ENCODE results near the gene ASPDH. TPM values are rescaled to one million over a fixed set of nuclear protein-coding genes. Genes with fewer than 3 reads are reported as not detected.
A peak's percentile ranks its signal among the peaks of the same experiment; 100 is the strongest.

The ASPDH gene
- total and polyA plus RNA-seq, 2 of the 13 experiments (the other 11 are each of a cell fraction or from before 2014, with no cell fraction given): 2.2 to 3.3 TPM

DNA sequence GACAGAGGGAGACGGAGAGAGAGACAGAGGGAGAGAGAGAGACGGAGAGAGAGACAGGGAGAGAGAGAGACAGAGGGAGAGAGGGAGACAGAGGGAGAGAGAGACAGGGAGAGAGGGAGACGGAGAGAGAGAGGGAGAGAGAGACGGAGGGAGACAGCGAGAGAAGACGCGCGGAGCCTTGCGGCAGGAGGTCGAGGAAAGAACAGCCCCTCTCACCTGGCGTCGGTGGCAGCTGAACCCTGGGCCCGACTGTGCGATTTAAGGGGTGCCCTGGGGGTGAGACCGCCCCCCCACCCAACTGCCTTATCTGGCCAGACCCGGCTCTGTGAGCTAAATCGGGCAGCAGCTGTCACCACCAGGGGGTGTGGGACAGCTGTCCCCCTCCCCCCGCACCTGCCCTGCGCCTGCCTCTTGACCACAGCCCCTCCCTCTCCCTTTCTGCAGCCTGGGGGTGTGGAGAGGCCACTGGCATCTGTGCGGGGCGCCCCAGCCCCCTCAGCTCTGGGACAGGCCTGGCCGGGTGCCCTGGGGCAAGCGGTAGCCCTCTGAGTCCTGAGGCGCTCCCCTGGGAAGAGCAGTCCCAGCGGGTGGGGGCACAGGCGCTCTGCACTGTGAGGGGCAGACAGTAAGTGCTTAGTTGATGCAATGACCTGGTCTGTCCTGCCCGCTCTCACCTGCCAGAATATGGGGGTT lies 13.5 kb downstream of the ASPDH start:
- H3K4me1 ChIP-seq (ENCODE audit: insufficient read depth, low read length): peaks cover 11% of the 10 kb centered on the region
- H3K4me2 ChIP-seq (ENCODE audit: low read depth, low read length): no peak overlapping the region
- in situ Hi-C loops (cut with HindIII; ENCODE audit: extremely low pct_ligation_motif_present, low pct_unique_long_range_greater_than_20kb): no loop called here
- H3K9ac ChIP-seq (ENCODE audit: insufficient read depth, low read depth, low read length): no peak overlapping the region
- DNase-seq (ENCODE audit: low spot score) (no peak), FAIRE-seq (no peak), ATAC-seq (peak; percentile 55)
- CTCF ChIA-PET (ENCODE audit: low intra/inter-chr PET ratio, low total read pairs): no interaction called here
- POLR2A ChIA-PET: no interaction called here
- 36% methylated on average over 12 of the region's 27 CpGs for WGBS (ENCODE audit: low lambda C conversion rate)
- peaks cover 1 to 7% of the 10 kb centered on the region in 2 experiments; a peak in 3 of 5 replicates for H3K27me3 ChIP-seq (ENCODE audit: control insufficient read depth in 1 of 2, insufficient read depth in 2 of 2, low read length in 2 of 2)
- H3K27ac ChIP-seq (ENCODE audit: extremely low read length, insufficient read depth, low read length): no peak overlapping the region
- no peaks in the 10 kb centered on the region for H3K36me3 ChIP-seq (replicated peaks in 1 of 2; ENCODE audit: control insufficient read depth in 1 of 2, insufficient read depth in 2 of 2, low read length in 2 of 2)
- no peak overlapping the region for H3K4me3 ChIP-seq (replicated peaks in 1 of 3; ENCODE audit: insufficient read depth in 1 of 3, low read depth in 2 of 3, low read length in 3 of 3)
- no peak overlapping the region for H2AFZ ChIP-seq (ENCODE audit: low read length)
- no peaks in the 10 kb centered on the region for H4K20me1 ChIP-seq (ENCODE audit: insufficient read depth, low read length)
- no peaks in the 10 kb centered on the region for H3K79me2 ChIP-seq (ENCODE audit: insufficient read depth, low read length)
- H3K9me3 ChIP-seq (ENCODE audit: low read length): no peaks in the 10 kb centered on the region
- intact Hi-C loops (cut with micrococcal nuclease; ENCODE audit: unreplicated experiment): no loop called here
- TF ChIP-seq, protein P1, sequence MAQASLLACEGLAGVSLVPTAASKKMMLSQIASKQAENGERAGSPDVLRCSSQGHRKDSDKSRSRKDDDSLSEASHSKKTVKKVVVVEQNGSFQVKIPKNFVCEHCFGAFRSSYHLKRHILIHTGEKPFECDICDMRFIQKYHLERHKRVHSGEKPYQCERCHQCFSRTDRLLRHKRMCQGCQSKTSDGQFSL (CRISPR knock-in tag; IDR thresholded peaks at IDR 0.05): 0 out of 2 replicates have a peak, but pooled peaks have one; percentile 40
- no peak for TF ChIP-seq ZNF101 (CRISPR knock-in tag; IDR thresholded peaks at IDR 0.05; ENCODE audit: borderline replicate concordance, low read depth)
- TF ChIP-seq, protein P2, sequence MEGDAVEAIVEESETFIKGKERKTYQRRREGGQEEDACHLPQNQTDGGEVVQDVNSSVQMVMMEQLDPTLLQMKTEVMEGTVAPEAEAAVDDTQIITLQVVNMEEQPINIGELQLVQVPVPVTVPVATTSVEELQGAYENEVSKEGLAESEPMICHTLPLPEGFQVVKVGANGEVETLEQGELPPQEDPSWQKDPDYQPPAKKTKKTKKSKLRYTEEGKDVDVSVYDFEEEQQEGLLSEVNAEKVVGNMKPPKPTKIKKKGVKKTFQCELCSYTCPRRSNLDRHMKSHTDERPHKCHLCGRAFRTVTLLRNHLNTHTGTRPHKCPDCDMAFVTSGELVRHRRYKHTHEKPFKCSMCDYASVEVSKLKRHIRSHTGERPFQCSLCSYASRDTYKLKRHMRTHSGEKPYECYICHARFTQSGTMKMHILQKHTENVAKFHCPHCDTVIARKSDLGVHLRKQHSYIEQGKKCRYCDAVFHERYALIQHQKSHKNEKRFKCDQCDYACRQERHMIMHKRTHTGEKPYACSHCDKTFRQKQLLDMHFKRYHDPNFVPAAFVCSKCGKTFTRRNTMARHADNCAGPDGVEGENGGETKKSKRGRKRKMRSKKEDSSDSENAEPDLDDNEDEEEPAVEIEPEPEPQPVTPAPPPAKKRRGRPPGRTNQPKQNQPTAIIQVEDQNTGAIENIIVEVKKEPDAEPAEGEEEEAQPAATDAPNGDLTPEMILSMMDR (CRISPR knock-in tag; IDR thresholded peaks at IDR 0.05): 0 out of 2 replicates have a peak, but pooled peaks have one; percentile 19
- TF ChIP-seq, protein P3, sequence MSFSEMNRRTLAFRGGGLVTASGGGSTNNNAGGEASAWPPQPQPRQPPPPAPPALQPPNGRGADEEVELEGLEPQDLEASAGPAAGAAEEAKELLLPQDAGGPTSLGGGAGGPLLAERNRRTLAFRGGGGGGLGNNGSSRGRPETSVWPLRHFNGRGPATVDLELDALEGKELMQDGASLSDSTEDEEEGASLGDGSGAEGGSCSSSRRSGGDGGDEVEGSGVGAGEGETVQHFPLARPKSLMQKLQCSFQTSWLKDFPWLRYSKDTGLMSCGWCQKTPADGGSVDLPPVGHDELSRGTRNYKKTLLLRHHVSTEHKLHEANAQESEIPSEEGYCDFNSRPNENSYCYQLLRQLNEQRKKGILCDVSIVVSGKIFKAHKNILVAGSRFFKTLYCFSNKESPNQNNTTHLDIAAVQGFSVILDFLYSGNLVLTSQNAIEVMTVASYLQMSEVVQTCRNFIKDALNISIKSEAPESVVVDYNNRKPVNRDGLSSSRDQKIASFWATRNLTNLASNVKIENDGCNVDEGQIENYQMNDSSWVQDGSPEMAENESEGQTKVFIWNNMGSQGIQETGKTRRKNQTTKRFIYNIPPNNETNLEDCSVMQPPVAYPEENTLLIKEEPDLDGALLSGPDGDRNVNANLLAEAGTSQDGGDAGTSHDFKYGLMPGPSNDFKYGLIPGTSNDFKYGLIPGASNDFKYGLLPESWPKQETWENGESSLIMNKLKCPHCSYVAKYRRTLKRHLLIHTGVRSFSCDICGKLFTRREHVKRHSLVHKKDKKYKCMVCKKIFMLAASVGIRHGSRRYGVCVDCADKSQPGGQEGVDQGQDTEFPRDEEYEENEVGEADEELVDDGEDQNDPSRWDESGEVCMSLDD (CRISPR knock-in tag; IDR thresholded peaks at IDR 0.05; ENCODE audit: borderline replicate concordance): no peak
- TF ChIP-seq, protein P4, sequence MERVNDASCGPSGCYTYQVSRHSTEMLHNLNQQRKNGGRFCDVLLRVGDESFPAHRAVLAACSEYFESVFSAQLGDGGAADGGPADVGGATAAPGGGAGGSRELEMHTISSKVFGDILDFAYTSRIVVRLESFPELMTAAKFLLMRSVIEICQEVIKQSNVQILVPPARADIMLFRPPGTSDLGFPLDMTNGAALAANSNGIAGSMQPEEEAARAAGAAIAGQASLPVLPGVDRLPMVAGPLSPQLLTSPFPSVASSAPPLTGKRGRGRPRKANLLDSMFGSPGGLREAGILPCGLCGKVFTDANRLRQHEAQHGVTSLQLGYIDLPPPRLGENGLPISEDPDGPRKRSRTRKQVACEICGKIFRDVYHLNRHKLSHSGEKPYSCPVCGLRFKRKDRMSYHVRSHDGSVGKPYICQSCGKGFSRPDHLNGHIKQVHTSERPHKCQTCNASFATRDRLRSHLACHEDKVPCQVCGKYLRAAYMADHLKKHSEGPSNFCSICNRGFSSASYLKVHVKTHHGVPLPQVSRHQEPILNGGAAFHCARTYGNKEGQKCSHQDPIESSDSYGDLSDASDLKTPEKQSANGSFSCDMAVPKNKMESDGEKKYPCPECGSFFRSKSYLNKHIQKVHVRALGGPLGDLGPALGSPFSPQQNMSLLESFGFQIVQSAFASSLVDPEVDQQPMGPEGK (CRISPR knock-in tag; IDR thresholded peaks at IDR 0.05): peak; percentile 58; the same call in 1 of the 2 replicates
- TF ChIP-seq, protein P5, sequence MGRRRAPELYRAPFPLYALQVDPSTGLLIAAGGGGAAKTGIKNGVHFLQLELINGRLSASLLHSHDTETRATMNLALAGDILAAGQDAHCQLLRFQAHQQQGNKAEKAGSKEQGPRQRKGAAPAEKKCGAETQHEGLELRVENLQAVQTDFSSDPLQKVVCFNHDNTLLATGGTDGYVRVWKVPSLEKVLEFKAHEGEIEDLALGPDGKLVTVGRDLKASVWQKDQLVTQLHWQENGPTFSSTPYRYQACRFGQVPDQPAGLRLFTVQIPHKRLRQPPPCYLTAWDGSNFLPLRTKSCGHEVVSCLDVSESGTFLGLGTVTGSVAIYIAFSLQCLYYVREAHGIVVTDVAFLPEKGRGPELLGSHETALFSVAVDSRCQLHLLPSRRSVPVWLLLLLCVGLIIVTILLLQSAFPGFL (CRISPR knock-in tag; IDR thresholded peaks at IDR 0.05): no peak
- TF ChIP-seq, protein P6, sequence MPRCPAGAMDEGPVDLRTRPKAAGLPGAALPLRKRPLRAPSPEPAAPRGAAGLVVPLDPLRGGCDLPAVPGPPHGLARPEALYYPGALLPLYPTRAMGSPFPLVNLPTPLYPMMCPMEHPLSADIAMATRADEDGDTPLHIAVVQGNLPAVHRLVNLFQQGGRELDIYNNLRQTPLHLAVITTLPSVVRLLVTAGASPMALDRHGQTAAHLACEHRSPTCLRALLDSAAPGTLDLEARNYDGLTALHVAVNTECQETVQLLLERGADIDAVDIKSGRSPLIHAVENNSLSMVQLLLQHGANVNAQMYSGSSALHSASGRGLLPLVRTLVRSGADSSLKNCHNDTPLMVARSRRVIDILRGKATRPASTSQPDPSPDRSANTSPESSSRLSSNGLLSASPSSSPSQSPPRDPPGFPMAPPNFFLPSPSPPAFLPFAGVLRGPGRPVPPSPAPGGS (CRISPR knock-in tag; IDR thresholded peaks at IDR 0.05): no peak
- TF ChIP-seq, protein P7, sequence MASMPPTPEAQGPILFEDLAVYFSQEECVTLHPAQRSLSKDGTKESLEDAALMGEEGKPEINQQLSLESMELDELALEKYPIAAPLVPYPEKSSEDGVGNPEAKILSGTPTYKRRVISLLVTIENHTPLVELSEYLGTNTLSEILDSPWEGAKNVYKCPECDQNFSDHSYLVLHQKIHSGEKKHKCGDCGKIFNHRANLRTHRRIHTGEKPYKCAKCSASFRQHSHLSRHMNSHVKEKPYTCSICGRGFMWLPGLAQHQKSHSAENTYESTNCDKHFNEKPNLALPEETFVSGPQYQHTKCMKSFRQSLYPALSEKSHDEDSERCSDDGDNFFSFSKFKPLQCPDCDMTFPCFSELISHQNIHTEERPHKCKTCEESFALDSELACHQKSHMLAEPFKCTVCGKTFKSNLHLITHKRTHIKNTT (CRISPR knock-in tag; IDR thresholded peaks at IDR 0.05): no peak
- no TSS peak for BruUV-seq (replicated peaks)
